ENCODE data around the gene MLANA.

Gene MLANA

DNA sequence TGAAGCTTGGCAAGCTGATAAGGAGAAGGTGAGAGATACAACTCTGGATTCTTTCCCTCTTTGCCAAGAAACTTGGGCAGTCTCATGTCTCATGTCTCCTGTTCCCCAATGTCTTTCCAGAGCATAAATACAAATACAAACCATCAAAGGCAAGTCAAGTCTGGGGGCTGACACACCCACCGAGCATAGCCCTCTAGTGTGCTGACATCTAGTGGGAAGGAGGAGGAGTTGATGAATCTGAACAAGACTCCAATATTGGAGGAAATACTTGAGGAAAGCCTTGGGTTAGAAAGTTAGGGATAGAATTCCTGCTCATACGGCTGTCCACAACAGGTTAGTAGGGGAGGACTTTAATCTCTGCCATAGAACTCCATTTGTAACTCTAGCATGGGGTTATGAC is 8.6 kb downstream of the MLANA start:
- no peak for DNase-seq (ENCODE audit: low read depth in 1 of 2, low spot score in 1 of 2)

DNA sequence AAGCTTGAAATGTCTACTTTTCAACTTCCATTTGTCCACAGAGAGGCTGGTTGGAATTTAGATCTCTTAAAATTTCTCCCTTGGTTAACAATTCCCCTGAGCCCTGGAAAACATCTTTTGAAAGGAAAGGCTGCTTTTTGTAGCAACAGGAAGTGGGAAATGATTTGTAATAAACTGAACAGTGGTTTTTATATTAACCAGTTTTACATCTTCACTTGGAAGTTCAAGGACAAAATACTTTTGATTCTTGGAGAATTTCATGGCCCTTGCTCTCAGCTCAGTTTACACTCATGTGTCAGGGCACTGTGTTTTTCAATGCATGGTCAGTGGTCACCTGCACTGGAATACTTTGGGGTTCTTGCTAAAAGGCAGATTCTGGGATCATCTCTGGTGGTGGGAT is 9.9 kb downstream of the MLANA start:
- DNase-seq (ENCODE audit: low read depth in 1 of 2, low spot score in 1 of 2), result no peak

DNA sequence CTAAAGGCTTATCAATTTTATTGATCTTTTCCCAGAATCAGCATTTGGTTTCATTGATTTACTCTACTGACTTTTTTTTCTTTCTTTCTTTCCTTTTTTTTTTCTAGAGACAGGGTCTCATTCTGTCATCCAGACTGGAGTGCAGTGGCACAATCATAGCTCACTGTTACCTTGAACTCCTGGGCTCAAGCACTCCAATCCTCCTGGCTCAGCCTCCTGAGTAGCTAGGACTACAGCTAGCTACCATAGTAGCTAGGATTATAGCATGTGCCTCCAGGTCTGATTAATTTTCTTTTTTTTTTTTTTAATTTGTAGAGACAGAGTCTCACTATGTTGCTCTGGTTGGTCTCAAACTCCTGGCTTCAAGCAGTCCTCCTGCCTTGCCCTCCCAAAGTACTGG is 11.7 kb downstream of the MLANA start:
- DNase-seq (ENCODE audit: low read depth in 1 of 2, low spot score in 1 of 2), result no peak

DNA sequence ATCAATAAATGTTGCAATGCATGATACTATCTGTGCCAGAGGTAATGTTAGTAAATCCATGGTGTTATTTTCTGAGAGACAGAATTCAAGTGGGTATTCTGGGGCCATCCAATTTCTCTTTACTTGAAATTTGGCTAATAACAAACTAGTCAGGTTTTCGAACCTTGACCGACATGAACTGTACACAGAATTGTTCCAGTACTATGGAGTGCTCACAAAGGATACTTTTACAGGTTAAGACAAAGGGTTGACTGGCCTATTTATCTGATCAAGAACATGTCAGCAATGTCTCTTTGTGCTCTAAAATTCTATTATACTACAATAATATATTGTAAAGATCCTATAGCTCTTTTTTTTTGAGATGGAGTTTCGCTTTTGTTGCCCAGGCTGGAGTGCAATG is 18.2 kb downstream of the MLANA start:
- DNase-seq (ENCODE audit: low read depth in 1 of 2, low spot score in 1 of 2), result no peak

DNA sequence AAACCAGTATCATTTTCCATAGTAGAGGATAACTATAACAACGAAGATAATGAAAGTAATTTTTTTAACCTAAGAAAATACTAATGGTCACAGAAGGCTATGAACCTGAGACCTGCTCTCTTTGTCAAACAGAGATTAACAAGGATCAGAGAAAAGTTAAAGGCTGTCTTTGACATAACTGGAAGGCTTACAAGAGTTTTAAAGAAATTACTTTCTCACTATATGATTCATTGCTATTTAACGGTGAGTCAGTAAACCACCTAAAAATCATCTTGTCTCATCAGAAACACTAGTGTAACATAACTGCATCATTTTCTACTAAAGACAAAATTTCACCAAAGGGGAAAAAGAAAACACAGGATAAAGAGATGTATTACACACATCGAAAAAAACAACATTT is 19.3 kb downstream of the MLANA start:
- no peak for DNase-seq (ENCODE audit: low read depth in 1 of 2, low spot score in 1 of 2)

DNA sequence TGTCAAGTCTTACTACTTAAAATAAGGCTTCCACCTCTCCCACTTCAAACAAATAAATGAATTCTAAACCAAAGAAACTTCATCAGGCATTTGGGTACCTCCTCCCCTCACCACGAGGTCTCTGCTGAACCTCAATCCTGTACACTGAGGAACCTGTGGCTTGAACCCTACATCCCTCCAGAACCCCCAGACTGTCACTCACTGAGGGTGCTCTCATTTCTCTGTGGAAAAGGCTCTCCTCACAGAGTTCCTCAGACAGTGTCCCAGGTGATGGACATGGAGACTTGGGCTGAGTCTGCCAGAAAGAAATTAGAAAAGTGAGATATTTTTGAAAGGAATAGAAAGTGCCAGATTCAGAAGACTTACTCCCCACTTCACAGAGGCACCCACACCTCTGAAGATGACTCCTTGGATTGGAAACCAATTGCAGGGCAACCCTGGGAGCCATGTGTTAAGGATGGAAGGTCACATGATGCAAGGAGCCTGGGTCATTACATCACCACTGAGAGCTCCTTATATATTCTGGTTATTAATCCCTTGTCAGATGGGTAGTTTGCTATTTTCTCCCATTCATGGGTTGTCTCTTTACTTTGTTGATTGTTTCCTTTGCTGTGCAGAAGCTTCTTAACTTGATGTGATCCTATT is 19.8 kb downstream of the MLANA start:
- DNase-seq (ENCODE audit: low read depth in 1 of 2, low spot score in 1 of 2), result no peak

DNA sequence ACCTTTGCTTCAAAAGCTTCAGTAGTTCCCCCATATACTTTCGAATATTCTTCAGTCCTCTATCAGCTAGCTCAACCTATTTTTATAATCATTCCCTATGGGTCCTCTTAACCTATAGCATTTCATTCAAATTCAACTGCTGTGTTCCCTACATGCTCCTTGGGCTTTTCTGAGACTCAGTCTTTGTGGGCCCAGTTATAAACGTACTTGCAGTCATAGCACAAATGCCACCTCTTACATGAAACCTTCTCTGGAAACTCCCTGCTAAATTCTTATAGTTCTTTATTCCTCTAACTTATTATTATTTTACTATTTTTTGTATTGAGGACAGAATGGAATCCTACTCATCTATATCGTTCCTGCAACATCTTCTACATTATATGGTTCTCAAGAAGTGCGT is 24.7 kb downstream of the MLANA start:
- no peak for DNase-seq (ENCODE audit: low read depth in 1 of 2, low spot score in 1 of 2)

DNA sequence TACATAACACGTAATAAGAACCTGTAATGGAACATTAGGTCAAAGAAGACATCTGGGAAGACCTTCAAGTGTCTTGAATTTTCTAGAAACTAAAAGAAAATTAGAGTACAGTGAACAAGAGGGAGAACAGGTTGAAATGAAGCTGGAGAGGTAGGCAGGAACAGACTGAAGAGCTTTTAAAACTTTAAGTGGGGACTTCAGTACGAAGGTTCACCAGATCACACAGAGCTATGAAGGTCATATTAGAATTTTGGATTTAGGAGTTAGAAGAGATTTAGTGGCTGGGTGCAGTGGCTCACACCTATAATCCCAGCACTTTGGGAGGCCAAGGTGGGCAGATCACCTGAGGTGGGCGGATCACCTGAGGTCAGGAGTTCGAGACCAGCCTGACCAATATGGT is 26.6 kb downstream of the MLANA start:
- DNase-seq (ENCODE audit: low read depth in 1 of 2, low spot score in 1 of 2), result no peak

DNA sequence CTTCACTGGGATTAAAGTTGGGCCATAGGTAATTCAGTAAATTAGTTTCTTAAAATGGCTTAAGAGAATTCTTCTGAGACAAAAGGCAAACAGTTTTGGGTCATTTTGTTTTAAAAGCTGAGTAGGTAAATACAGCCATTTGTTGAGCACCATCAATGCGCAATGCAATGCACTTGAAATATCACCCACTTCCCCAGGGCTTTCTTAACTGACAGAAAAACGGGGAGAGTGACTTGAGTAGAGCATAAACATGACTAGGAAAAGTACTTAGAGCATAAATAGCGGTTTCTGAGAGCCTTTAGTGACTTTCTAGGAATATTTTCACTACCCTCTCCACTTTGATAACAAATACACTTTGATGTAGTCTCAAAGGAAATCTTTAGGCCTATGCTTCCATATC is 27.2 kb downstream of the MLANA start:
- DNase-seq (ENCODE audit: low read depth in 1 of 2, low spot score in 1 of 2), result no peak

DNA sequence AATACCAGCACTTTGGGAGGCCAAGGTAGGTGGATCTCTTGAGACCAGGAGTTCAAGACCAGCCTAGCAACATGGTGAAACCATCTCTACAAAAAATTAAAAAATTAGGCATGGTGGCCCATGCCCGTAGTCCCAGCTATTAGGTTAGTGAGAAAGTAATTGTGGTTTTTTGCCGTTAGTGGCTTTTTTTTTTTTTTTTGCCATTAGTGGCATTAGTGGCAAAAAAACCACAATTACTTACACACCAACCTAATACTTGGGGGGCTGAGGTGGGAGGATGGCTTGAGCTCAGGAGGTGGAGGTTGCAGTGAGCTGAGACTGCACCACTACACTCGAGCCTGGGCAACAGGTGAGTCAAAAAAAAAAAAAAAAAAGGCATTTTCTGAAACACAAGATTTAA is 27.8 kb downstream of the MLANA start:
- no peak for DNase-seq (ENCODE audit: low read depth in 1 of 2, low spot score in 1 of 2)

DNA sequence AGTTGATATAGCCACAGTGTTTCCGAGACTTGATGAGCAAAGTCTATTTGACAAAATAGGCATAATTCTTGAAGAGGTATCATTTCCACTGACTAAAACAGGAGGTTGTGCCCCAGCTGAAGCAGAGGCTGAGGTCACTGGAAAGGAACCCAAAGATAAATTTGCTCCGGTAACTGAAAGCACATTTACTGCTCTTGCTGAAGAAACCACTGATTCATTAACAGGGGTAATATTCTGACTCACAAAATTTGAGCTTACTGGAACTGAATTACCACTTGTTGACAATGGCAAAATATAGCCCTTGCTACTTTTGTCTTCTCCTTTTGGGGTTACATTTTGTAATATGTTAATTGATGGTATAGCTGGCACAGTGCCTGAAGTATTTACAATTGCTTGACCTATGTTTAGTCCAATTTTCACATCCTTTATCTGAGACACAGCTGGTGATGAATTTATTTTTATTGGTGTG is 30.2 kb downstream of the MLANA start:
- DNase-seq (ENCODE audit: low read depth in 1 of 2, low spot score in 1 of 2), result no peak

DNA sequence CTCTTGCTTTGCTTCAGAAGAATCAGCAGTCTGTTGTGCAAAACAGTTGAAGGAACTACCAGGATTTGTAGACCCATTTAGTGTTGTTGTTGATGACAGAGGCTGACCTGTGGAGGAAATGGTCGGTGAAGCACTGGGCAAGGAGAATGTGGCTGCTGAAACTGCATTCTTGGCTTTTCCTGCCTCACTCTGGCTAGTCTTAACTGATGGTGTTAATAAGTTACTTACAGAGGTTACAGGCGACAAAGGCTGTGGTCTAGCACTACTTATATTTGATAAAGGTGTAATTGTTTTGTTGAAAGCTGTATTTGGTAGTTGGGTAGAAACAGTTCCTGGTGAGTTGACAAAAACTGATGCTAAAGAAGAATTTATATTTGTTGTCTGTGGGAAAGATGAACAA is 31.5 kb downstream of the MLANA start:
- DNase-seq (ENCODE audit: low read depth in 1 of 2, low spot score in 1 of 2), result no peak

DNA sequence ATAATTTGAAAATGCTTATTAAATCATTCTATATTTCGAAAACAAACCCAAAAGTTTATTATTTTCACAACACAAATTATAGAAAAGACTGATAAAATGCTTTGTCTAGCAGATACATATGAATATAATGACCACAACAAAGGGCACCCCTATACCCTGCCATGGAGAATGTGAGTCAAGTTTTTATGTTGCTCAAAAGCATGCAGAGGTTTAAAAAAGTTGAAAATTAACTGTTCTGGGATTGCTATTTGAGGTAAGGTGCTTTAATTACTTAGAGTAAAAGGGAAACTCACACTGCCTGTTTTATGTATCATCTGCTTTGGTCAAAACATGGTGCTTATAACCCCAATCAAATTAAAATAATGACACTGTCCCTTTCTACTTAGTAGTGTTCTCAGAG is 41.0 kb downstream of the MLANA start:
- DNase-seq (ENCODE audit: low read depth in 1 of 2, low spot score in 1 of 2), result no peak

DNA sequence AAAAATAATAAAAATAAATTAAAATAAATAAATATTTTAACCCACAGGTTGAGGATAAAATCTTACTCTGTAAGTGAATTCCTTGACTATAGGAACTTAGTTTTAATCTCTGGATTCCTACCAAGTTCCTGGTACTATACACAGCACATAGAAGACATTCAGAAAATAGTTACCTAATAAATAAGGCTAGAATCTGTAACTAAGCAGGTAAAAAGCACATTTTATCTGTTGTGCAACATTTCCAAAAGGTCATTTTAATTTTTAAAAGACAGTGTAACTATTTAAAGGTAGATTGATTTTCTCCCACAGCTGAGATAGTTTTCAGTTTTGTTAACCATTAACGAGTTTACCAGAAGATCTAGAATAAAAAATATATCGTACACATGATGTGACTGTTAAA is 47.8 kb downstream of the MLANA start:
- DNase-seq (ENCODE audit: low read depth in 1 of 2, low spot score in 1 of 2), result no peak

DNA sequence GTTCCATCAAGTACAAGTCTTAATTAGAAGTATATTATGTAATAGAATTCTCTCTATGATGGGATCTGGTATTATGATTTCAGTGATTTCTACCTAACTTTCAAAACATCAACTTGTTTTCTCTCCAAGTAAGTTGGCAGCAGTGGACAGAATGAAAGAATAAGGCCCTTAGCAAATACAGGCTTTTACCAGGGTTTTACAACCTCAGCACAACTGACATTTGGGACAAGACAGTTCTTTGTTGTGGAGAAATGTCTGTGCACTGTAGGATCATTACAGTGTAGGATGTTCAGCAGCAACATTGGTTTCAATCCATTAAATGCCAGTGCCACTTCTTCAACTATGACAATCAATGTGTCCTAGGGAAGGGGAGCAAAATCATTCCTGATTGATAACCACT is 48.8 kb downstream of the MLANA start:
- DNase-seq (ENCODE audit: low read depth in 1 of 2, low spot score in 1 of 2), result no peak

DNA sequence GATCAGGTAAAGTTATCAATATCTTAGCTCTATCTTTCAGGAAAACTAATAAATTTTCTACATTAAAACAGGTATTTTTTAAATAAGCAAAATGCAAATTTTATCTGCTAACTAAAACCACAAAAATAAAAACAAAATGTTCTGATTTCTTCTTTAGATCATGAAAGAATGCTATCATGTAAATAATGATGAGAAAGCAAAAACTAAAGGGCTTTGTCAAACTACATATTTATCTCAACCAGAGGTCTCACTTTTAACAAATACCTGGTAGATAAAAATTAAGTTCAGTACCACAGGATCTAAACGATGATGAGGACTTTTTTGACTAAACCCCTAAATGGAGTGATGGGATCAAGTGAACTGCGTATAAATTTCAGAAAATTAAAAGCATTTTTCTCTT is 50.5 kb downstream of the MLANA start:
- no peak for DNase-seq (ENCODE audit: low read depth in 1 of 2, low spot score in 1 of 2)

DNA sequence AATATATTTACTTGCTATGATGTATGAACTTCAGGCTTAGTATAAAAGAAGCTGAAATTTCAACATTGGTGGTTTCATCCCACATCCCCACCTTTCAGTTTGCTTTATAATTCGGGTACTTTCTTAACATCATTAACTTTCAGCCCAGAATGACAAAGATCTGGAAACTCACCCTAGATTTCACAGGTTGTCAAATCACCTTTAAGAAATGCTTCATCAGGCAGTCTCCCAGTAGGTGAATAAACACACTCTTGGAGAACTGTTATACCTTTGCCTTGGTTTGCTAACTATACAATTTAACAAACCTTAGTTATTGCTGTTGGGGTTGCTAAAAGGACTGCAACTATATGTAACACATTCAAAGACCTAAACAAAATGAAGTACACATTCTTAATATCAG is 54.4 kb downstream of the MLANA start:
- DNase-seq (ENCODE audit: low read depth in 1 of 2, low spot score in 1 of 2), result no peak

DNA sequence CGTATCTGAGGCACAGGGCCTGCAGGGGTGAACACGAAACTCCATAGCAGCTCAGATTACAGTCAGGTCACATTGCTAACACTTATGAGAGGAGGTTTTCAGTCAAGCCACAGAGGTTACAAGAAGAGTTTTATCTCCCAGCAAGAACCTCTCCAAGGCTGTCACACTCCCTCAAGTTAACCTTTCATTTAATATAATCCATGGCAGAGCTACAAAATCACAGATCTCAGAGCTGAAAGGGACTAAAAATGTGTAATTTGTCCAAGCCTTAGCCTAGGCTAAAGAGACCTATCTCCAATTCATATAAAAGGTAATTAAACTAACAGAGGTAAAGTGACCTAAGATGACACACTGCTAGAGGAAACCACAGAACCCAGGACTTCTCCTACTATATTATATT is 57.2 kb downstream of the MLANA start:
- no peak for DNase-seq (ENCODE audit: low read depth in 1 of 2, low spot score in 1 of 2)

DNA sequence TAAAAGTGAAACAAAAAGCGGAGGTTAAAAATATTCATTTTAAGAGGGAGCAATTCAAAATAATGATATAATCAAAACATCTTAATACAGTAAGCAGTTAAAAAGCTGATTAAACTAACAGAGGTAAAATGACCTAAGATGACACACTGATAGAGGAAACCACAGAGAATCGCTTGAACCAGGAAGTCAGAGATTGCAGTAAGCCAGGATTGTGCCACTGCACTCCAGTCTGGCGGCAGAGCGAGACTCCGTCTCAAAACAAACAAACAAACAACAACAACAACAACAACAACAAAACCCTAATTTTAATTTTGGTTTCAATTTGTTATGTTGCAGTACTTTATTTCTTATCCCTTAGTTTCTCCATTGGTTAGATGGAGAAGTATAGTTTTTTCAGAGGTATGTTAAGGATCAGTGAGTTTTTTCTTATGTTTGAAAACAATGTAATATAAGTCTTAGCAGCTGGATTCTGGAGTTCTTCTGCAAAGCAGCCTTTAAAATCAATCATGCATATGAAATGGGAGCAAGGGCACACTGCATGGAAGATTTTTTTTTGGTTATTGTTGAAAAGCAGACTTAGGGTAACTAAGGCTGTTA is 58.5 kb downstream of the MLANA start:
- no peak for DNase-seq (ENCODE audit: low read depth in 1 of 2, low spot score in 1 of 2)

DNA sequence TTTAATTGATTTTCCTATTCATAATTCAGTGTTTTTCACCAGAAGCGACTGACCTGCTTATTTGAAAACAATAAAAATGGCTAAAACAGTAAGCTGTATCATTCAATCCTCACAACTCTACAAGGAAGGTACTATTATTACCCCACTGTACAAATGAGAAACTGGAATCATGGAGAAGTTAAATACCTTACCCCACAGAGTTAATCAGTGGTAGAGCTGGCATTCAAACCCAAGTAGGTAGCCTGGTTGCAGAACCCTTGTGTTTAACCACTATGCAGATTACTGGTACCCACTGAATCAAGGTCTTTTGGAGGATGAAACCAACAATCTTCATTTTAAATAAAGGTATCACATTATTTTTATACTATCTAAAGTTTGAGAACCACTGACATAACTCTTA is 59.6 kb downstream of the MLANA start:
- no peak for DNase-seq (ENCODE audit: low read depth in 1 of 2, low spot score in 1 of 2)

DNA sequence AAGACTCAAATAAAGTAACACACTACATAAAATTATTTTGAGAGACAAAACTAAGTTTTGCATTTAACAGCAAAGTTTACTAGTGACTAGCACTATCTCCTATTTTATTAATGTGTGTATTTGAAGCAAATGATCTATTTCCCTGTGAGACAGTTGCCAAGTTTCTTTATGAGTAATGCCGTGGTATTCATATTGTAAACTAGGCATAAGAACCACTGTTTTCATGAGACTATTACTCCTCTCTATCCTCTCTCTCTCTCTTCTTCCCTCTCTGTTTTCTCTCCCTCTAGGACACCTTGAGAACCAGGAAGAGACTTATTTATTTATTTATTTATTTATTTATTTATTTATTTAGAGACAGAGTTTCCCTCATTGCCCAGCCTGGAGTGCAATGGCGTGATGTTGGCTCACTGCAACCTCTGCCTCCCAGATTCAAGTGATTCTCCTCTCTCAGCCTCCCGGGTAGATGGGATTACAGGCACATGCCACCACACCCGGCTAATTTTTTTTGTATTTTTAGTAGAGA is 61.1 kb downstream of the MLANA start:
- DNase-seq (ENCODE audit: low read depth in 1 of 2, low spot score in 1 of 2), result no peak

DNA sequence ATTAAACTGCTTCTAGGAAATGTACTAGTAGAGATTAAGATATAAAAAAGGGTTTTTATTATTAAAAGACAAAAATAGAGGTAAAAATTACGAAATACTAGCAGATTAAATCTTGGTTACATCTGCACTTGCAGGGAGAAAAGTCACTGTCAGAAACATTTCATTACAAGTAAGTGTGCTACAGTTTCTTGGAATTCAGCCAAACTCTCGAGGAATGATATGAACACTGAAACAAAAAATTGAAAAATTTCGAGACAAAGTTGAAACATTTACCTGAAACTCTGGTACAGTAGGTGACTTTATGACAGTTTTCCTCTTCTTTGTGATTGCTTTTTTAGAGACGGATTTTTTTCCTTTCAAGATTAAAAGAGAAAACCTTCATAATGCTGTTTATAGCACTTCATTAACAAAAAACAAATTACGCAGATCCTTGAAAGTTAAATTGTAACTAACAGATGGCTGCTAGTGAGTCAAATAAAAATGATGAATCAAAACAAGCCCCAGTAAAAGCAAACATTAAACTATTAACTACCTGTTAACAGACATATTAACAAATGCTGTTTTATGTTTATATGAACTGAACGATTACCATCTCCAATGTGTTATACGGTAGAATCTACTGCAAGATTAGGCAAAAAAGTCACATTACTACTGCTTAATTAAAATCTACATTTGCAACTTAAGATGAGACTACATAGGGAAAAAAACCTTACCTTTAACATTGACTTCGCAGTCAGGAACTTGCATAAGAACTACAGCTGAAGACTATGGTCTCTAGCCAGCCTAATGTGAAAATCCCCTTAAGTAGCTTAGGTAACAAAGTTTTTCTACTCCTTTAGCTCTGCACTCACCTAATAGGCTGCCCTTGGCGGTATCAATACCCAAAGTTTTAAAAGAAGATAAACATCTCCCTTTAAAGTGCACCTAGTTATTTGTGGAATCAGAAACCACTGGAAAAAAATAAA is 63.3 kb downstream of the MLANA start:
- DNase-seq (ENCODE audit: low read depth in 1 of 2, low spot score in 1 of 2), result no peak

Data from stimulated activated CD4-positive, alpha-beta T cell treated with anti-CD3 and anti-CD28 coated beads, Interleukin-15, amount 100 ng/mL, for 1 hour (primary cell).